Measurements from ENCODE around the gene HERC3. TPM values are rescaled to one million over a fixed set of nuclear protein-coding genes. Genes with fewer than 3 reads are reported as not detected.

The HERC3 gene
- total and polyA plus RNA-seq, 2 donors (not counting 3 experiments of a cell fraction or from before 2014, with no cell fraction given) = 6.3 to 21.2 TPM

DNA sequence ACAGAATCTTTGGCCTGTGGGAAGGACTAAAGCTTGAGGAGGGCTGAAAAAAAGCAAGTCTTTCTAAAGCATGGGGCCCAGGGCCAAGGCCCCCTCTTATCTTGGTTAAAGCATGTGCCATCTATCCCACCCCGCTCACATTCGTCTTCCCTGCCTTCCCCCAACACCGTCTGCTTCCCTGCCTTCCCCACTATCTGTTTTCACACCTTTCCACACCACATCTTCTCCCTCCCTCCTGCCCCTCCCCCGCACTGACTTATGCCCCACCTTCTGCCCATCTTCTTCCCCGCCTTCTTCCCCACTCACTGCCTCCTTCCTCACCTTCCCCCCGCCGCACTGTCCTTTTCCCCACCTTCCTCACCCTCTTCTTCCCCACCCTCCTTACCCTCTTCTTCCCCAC, 106.2 kb downstream of the HERC3 start:
- Histone ChIP-seq H3K36me3 (ENCODE audit: control insufficient read depth in 2 of 2, extremely low read depth in 1 of 2, insufficient read depth in 2 of 2, low read length in 2 of 2) (no peaks in the 10 kb centered on the region), H3K27me3 (ENCODE audit: control insufficient read depth in 2 of 2, insufficient read depth in 2 of 2, low read length in 2 of 2) (no peaks in the 10 kb centered on the region), H3K9me3 (replicated peaks; ENCODE audit: control insufficient read depth, insufficient read depth, low read length) (no peaks in the 10 kb centered on the region), H3K4me1 (ENCODE audit: control insufficient read depth, extremely low read depth, insufficient read depth, low read length) (peaks cover 4% of the 10 kb centered on the region), H3K9ac (replicated peaks; ENCODE audit: extremely low read depth, insufficient read depth, low read length) (no peak overlapping the region), H3K79me2 (ENCODE audit: control insufficient read depth, insufficient read depth, low read length) (no peaks in the 10 kb centered on the region), H3K27ac (ENCODE audit: insufficient read depth, low read depth, low read length) (no peak overlapping the region), H3K4me2 (ENCODE audit: insufficient read depth, low read length) (no peak overlapping the region), H2AFZ (ENCODE audit: low read depth, low read length) (no peak overlapping the region), H3K9me1 (replicated peaks; ENCODE audit: control insufficient read depth, extremely low read depth, insufficient read depth, low read length) (no peaks in the 10 kb centered on the region), H4K20me1 (replicated peaks; ENCODE audit: control insufficient read depth, extremely low read depth, insufficient read depth, low read length) (no peaks in the 10 kb centered on the region), H3K4me3 (replicated peaks in 1 of 3; ENCODE audit: insufficient read depth in 1 of 3, low read depth in 1 of 3, low read length in 3 of 3) (no peak overlapping the region)
- POLR2A ChIA-PET = no interaction called here
- DNase-seq (ENCODE audit: low read depth, low spot score) (no peak), FAIRE-seq (no peak)
- TF ChIP-seq GATA2 (IDR thresholded peaks at IDR 0.05; ENCODE audit: insufficient read depth, insufficient read length, low read depth, low read length) = no peak
- TF ChIP-seq, protein P1, sequence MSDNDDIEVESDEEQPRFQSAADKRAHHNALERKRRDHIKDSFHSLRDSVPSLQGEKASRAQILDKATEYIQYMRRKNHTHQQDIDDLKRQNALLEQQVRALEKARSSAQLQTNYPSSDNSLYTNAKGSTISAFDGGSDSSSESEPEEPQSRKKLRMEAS (IDR thresholded peaks at IDR 0.05; ENCODE audit: insufficient read depth, insufficient read length) = no peak
- no peak for TF ChIP-seq POLR2A (IDR thresholded peaks at IDR 0.05; ENCODE audit: low read depth, low read length)
- TF ChIP-seq, protein P2, sequence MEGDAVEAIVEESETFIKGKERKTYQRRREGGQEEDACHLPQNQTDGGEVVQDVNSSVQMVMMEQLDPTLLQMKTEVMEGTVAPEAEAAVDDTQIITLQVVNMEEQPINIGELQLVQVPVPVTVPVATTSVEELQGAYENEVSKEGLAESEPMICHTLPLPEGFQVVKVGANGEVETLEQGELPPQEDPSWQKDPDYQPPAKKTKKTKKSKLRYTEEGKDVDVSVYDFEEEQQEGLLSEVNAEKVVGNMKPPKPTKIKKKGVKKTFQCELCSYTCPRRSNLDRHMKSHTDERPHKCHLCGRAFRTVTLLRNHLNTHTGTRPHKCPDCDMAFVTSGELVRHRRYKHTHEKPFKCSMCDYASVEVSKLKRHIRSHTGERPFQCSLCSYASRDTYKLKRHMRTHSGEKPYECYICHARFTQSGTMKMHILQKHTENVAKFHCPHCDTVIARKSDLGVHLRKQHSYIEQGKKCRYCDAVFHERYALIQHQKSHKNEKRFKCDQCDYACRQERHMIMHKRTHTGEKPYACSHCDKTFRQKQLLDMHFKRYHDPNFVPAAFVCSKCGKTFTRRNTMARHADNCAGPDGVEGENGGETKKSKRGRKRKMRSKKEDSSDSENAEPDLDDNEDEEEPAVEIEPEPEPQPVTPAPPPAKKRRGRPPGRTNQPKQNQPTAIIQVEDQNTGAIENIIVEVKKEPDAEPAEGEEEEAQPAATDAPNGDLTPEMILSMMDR (IDR thresholded peaks at IDR 0.05; ENCODE audit: extremely low read depth in 1 of 2, insufficient read depth in 1 of 2, low read depth in 1 of 2, low read length in 2 of 2) = no peak
- no peak for TF ChIP-seq MYC (IDR thresholded peaks at IDR 0.05; ENCODE audit: low read depth, low read length)
- no peak for TF ChIP-seq FOS (IDR thresholded peaks at IDR 0.05; ENCODE audit: borderline replicate concordance, insufficient read depth, low read length)
- no peak for TF ChIP-seq JUN (IDR thresholded peaks at IDR 0.05; ENCODE audit: borderline replicate concordance, insufficient read depth, insufficient read length, low read depth)
- no peak for TF ChIP-seq POLR2AphosphoS5 (IDR thresholded peaks at IDR 0.05; ENCODE audit: insufficient read depth, low read depth, low read length)
- TF ChIP-seq EZH2 (IDR thresholded peaks at IDR 0.05; ENCODE audit: borderline replicate concordance, low read depth, low read length, severe bottlenecking) = no peak
- dilution Hi-C loops (cut with MboI; ENCODE audit: extremely low pct_ligation_motif_present, low sequenced_read_pairs) = no loop called here
- CTCF ChIA-PET = interaction anchor here (1.1 kb wide), 1 partner anchor 39 kb away, joined by 3 read pairs; no protein-coding TSS in a partner anchor
- intact Hi-C loops (cut with micrococcal nuclease) = no loop called here
- BruUV-seq (replicated peaks) = no TSS peak

Measured in endothelial cell of umbilical vein (primary cell).